ENCODE measurements around the gene TP63. TPM values are rescaled to one million over a fixed set of nuclear protein-coding genes. Genes with fewer than 3 reads are reported as not detected.
"Not testable (repeated sequence)": the region's sequence is repeated elsewhere in the genome, so short reads cannot be mapped to it uniquely, and the experiment has no call there.

The TP63 gene
- total RNA-seq, 1 donor from 2014 or later, result 16.4 TPM

GRCh38 chr3:189721873-189722665 lies 90.9 kb downstream of the TP63 start:
- DNase-seq (ENCODE audit: low spot score), result no peak

GRCh38 chr3:189724356-189724755 lies 93.2 kb downstream of the TP63 start:
- DNase-seq (ENCODE audit: low spot score), result no peak

- no peak for DNase-seq (ENCODE audit: low spot score)
Measured at GRCh38 chr3:189726277-189726676, 95.1 kb downstream of the TP63 start.

GRCh38 chr3:189727158-189727557 lies 96.0 kb downstream of the TP63 start:
- DNase-seq (ENCODE audit: low spot score), result no peak

DNA sequence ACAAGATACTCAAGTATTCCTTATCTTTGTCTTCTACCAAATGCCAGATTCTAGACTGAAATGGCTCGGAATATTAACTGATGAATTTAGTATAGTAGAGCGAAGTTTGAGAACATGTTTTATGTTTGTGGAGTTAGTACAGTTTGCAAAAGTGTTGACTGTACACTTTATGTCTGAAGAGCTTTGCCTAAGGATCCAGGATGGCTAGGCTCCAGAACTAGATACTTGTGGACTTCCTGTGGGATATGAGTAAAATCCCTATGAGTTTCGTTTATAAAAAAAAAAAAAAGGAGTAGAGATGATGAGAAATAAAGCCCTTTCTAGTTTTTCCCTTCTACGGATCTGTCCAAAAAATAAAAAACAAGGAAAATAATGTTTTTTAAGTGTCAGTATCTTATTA lies 96.7 kb downstream of the TP63 start:
- peak; percentile 86 for DNase-seq (ENCODE audit: low spot score)

- DNase-seq (ENCODE audit: low spot score), result no peak
Measured at GRCh38 chr3:189728915-189729314, 97.7 kb downstream of the TP63 start.

GRCh38 chr3:189734061-189734460 lies 102.9 kb downstream of the TP63 start:
- no peak for DNase-seq (ENCODE audit: low spot score)

GRCh38 chr3:189735913-189736312 lies 104.7 kb downstream of the TP63 start:
- no peak for DNase-seq (ENCODE audit: low spot score)

GRCh38 chr3:189737071-189737470 lies 105.9 kb downstream of the TP63 start:
- no peak for DNase-seq (ENCODE audit: low spot score)

DNA sequence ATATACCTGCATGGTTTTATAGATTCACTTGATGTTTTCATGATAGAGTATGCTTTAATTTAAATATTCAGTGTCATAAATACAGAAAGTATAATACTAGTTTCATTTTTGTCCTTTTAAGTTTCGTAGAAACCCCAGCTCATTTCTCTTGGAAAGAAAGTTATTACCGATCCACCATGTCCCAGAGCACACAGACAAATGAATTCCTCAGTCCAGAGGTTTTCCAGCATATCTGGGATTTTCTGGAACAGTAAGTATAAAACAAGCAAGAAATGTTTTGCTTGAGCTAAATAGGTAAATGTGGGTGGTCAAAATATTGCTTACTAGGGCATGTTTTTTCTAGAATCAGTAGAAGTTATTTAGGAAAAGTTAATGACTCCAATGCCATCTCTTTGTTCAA lies 106.4 kb downstream of the TP63 start:
- DNase-seq (ENCODE audit: low spot score), result no peak

- no peak for DNase-seq (ENCODE audit: low spot score)
Measured at GRCh38 chr3:189739378-189739777, 108.2 kb downstream of the TP63 start.

DNA sequence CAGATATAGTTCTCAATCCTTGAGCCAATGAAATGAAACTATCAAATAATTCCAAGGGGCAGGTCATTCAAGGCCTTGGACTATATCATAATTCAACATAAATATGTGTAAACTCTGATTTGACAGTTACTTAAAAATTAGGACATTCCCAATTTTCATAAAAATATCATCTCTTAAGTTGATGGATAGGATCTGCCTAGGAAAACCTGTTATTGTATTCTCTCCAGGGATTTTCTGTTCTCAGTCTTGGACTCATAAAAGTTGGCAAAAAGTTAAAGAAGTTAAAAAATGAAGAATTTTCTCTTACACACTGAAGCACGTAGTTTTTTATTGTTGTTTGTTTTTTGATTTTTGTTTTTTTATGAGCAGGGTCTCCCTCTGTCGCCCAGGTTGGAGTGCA lies 109.0 kb downstream of the TP63 start:
- no peak for DNase-seq (ENCODE audit: low spot score)

- no peak for DNase-seq (ENCODE audit: low spot score)
Measured at GRCh38 chr3:189744235-189744634, 113.0 kb downstream of the TP63 start.

- no peak for DNase-seq (ENCODE audit: low spot score)
Measured at GRCh38 chr3:189745622-189746021, 114.4 kb downstream of the TP63 start.

GRCh38 chr3:189748046-189748445 lies 116.9 kb downstream of the TP63 start:
- DNase-seq (ENCODE audit: low spot score), result no peak

GRCh38 chr3:189750972-189751371 lies 119.8 kb downstream of the TP63 start:
- not testable (repeated sequence) for DNase-seq (ENCODE audit: low spot score)

DNA sequence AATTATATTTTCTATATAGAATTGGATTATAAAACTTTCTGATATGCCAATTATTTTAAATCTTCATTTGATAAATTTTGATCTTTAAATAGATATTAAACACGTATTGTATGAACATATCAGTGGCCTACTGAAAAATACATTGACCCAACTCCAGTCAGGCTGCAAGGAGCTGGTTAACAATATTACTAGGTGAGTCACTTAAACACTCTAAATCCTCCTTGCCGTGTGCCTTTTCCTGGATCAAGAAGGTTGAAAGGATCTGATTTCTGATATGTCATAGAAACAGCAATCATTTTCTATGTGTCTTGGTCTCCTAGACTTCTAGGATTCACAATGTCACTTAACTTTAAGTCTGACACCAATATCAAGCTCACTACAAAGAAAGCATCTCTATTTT lies 123.2 kb downstream of the TP63 start:
- no peak for DNase-seq (ENCODE audit: low spot score)

- DNase-seq (ENCODE audit: low spot score), result peak; percentile 28
Measured at GRCh38 chr3:189756582-189757078, 125.4 kb downstream of the TP63 start.

DNA sequence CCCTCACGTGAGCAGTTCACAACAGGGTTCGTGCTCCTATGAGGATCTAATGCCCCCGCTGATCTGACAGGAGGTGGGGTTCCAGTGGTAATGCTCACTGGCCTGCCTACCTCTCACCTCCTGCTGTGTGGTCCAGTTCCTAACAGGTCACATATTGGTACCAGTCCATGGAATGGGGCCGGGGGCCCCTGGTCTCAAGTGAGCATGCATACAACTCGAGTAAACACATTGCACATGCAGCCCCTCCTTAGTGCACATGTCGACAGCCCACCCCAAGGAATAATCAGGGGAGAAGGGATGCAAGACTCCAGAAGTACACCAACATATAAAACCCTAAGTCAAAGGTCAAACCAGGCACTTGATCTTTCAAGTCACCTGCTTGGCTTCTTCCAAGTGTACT lies 127.0 kb downstream of the TP63 start:
- no peak for DNase-seq (ENCODE audit: low spot score)

DNA sequence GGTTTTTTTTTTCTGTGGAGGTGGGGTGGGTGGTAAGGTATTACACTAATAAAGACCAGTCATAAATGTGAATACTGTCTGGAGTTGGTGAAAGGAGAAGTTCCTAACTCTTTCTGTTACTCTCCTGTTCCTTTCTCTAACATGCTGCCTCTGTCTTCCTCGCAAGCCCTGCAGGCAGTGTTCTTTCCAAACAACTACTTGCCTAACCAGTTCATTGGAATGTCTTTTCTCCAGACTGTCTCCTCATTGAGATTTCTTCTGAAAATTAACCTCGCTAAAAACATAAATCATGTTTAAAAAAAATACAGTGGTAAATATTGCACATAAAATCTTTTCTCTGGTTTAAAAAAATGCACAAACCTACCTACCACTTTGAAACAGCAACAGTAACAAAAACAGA lies 135.2 kb downstream of the TP63 start:
- peak; percentile 77 for DNase-seq (ENCODE audit: low spot score)

GRCh38 chr3:189771842-189772450 lies 140.8 kb downstream of the TP63 start:
- no peak for DNase-seq (ENCODE audit: low spot score)

DNA sequence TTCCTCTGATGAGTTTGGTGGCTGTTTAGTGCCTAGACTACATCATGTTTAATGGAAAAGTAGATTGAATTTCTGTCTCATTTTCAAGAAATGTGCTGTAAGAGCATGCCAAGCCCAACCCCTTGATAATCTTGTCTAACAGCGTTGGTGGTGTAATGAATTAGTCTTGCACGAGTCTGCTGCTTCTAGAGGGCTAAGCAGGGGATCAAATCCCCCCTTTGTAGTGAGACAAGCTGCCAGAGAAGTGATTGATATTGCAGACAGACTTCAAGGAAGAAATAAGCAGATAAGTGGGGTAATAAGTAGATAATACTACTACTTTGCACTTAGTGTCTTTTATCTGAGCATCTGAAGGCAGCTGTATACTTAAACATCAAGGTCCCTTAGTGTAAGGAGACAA lies 141.4 kb downstream of the TP63 start:
- peak; percentile 31 for DNase-seq (ENCODE audit: low spot score)

DNA sequence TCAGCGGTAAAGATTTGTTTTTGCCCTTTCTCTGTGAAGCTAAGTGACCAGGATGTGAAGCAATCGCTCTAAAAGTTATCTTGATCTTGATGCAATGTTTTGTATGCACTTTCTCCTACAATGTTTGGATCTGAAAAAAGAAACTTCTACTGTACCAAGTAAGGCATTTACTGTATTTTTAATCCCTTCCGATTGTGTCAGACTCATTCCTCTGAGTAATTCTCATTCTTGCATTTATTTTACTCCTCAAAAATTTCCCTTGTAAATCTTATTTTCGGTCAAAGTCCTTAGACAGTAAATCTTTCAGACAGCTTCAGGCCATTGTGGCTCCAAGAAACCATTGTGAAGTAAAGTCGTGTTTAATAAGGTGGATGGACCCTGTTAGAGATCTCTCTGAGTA lies 141.9 kb downstream of the TP63 start:
- peak; percentile 30 for DNase-seq (ENCODE audit: low spot score)
